CD14-positive monocyte (primary cell): ENCODE results near the gene ZNF546. TPM values are rescaled to one million over a fixed set of nuclear protein-coding genes. Genes with fewer than 3 reads are reported as not detected.

Experiments used
- DNase-seq, 3 donors: peaks; one replicate each; pipeline ENCODE4 v3.0.0-alpha.2; 2011 to 2022
- H2AFZ ChIP-seq: 2 replicates; pipeline ENCODE4 v1.6.0; 2012; ENCODE audit warnings: mild to moderate bottlenecking, low read depth, low read length, inconsistent platforms; ENCODE audit not compliant: insufficient read depth, poor library complexity, severe bottlenecking
- H3K27ac ChIP-seq, 2 donors: 1 replicate in 1 of 2; 2 replicates in 1 of 2; pipeline ENCODE4 v1.5.1; 2012 to 2013; ENCODE audit warnings: low read length in 2 of 2, control low read depth in 1 of 2, inconsistent platforms in 1 of 2, low read depth in 1 of 2, mild to moderate bottlenecking in 1 of 2
- H3K27me3 ChIP-seq, 2 donors: one replicate each; pipeline versions ENCODE4 v1.6.0 to v1.6.1; 2011 to 2013; ENCODE audit warnings: low read length in 2 of 2; ENCODE audit not compliant: control insufficient read depth in 2 of 2, insufficient read depth in 2 of 2
- H3K36me3 ChIP-seq, 2 donors: replicated peaks in 1 of 2; 1 replicate in 1 of 2; 2 replicates in 1 of 2; pipeline versions ENCODE4 v1.5.1 to v1.6.1; 2012 to 2013; ENCODE audit warnings: low read length in 2 of 2, control low read depth in 1 of 2, inconsistent platforms in 1 of 2, mild to moderate bottlenecking in 1 of 2; ENCODE audit not compliant: insufficient read depth in 2 of 2, control insufficient read depth in 1 of 2
- H3K4me1 ChIP-seq, 2 donors: 1 replicate in 1 of 2; 2 replicates in 1 of 2; pipeline versions ENCODE4 v1.5.1 to v1.6.1; 2012 to 2013; ENCODE audit warnings: low read length in 2 of 2, control low read depth in 1 of 2, inconsistent platforms in 1 of 2, mild to moderate bottlenecking in 1 of 2, moderate library complexity in 1 of 2; ENCODE audit not compliant: insufficient read depth in 2 of 2, control insufficient read depth in 1 of 2
- H3K4me2 ChIP-seq: replicated peaks from 2 replicates; pipeline ENCODE3; 2012; ENCODE audit warnings: low read length, moderate library complexity, mild to moderate bottlenecking; ENCODE audit not compliant: poor library complexity, severe bottlenecking; ENCODE audit errors: extremely low read depth
- H3K4me3 ChIP-seq, 3 experiments: fragments of 200-600 bp in 1 of 3; sonication (generic) in 1 of 3; replicated peaks in 1 of 3; 1 replicate in 2 of 3; 2 replicates in 1 of 3; pipeline ENCODE4 v1.5.1; 2011 to 2013; ENCODE audit warnings: low read length in 3 of 3, mild to moderate bottlenecking in 3 of 3, control low read depth in 2 of 3, low read depth in 2 of 3, inconsistent platforms in 1 of 3, moderate library complexity in 1 of 3
- H3K79me2 ChIP-seq: 2 replicates; pipeline ENCODE4 v1.6.0; 2012; ENCODE audit warnings: mild to moderate bottlenecking, control low read depth, inconsistent platforms, low read length, moderate library complexity; ENCODE audit not compliant: insufficient read depth
- H3K9ac ChIP-seq: 2 replicates; pipeline ENCODE4 v1.6.0; 2017; ENCODE audit warnings: low read length, mild to moderate bottlenecking; ENCODE audit not compliant: insufficient read depth, poor library complexity, severe bottlenecking
- H3K9me3 ChIP-seq, 2 donors: replicated peaks in 1 of 2; 1 replicate in 1 of 2; 2 replicates in 1 of 2; pipeline versions ENCODE4 v1.5.1 to v1.6.1; 2012 to 2013; ENCODE audit warnings: low read length in 2 of 2, control low read depth in 1 of 2; ENCODE audit not compliant: control insufficient read depth in 1 of 2, insufficient read depth in 1 of 2
- H4K20me1 ChIP-seq: 2 replicates; pipeline ENCODE4 v1.6.0; 2012; ENCODE audit warnings: mild to moderate bottlenecking, low read length, control low read depth, moderate library complexity; ENCODE audit not compliant: insufficient read depth
- H3K27ac Mint-ChIP-seq, 7 donors: one replicate each; pipeline ENCODE4 v1.8.0; 2020; ENCODE audit warnings: mild to moderate bottlenecking in 7 of 7, mixed read lengths in 7 of 7, moderate library complexity in 6 of 7, inconsistent platforms in 2 of 7
- H3K27me3 Mint-ChIP-seq, 3 donors: one replicate each; pipeline ENCODE4 v1.8.0; 2021 to 2022; ENCODE audit warnings: low read depth in 3 of 3, mild to moderate bottlenecking in 3 of 3, mixed read lengths in 3 of 3, moderate library complexity in 3 of 3, inconsistent platforms in 1 of 3
- H3K36me3 Mint-ChIP-seq, 2 donors: one replicate each; pipeline ENCODE4 v1.8.0; 2020; ENCODE audit warnings: mixed read lengths in 2 of 2, inconsistent platforms in 1 of 2, mild to moderate bottlenecking in 1 of 2
- H3K4me1 Mint-ChIP-seq: one replicate; pipeline ENCODE4 v1.8.0; 2020; ENCODE audit warnings: mild to moderate bottlenecking, mixed read lengths
- H3K4me3 Mint-ChIP-seq, 2 donors: one replicate each; pipeline ENCODE4 v1.8.0; 2020; ENCODE audit warnings: mild to moderate bottlenecking in 2 of 2, mixed read lengths in 2 of 2, moderate library complexity in 1 of 2
- H3K9me3 Mint-ChIP-seq, 7 donors: one replicate each; pipeline ENCODE4 v1.8.0; 2020 to 2022; ENCODE audit warnings: mixed read lengths in 7 of 7, mild to moderate bottlenecking in 6 of 7, moderate library complexity in 6 of 7, inconsistent platforms in 2 of 7
- WGBS: methylation state at CpG from one replicate; pipeline ENCODE4 v1.1.5; 2013; ENCODE audit warnings: missing lambda C conversion rate; ENCODE audit not compliant: insufficient coverage; 5-methylcytosine and 5-hydroxymethylcytosine counted together
- intact Hi-C, 2 donors: fragments of 100-400 bp; cut with micrococcal nuclease; formaldehyde crosslinking; loops; one replicate each; pipeline versions ENCODE4 v1.15.0 to v1.15.1; 2023
- polyA plus RNA-seq, 3 donors: library from polyadenylated mRNA; depleted of rRNA in 1 of 3; unstranded in 2 of 3; stranded (reverse) in 1 of 3; fragments of 300-500 nt in 2 of 3; fragments of >200 nt in 1 of 3; fragmentation: Illumina TruSeq in 2 of 3; gene quantifications; 1 replicate in 2 of 3; 2 replicates in 1 of 3; pipeline ENCODE4 v1.2.3, GENCODE V29; 2012 to 2021
- TF ChIP-seq, protein P1 (sequence below): fragments of 200-600 bp; IDR thresholded peaks from one replicate; pipeline ENCODE4 v1.8.0; 2022; ENCODE audit warnings: antibody characterized with exemption, mild to moderate bottlenecking

Gene ZNF546
- polyA plus RNA-seq, 3 donors = 1.3 to 2.3 (median 1.4) TPM

DNA sequence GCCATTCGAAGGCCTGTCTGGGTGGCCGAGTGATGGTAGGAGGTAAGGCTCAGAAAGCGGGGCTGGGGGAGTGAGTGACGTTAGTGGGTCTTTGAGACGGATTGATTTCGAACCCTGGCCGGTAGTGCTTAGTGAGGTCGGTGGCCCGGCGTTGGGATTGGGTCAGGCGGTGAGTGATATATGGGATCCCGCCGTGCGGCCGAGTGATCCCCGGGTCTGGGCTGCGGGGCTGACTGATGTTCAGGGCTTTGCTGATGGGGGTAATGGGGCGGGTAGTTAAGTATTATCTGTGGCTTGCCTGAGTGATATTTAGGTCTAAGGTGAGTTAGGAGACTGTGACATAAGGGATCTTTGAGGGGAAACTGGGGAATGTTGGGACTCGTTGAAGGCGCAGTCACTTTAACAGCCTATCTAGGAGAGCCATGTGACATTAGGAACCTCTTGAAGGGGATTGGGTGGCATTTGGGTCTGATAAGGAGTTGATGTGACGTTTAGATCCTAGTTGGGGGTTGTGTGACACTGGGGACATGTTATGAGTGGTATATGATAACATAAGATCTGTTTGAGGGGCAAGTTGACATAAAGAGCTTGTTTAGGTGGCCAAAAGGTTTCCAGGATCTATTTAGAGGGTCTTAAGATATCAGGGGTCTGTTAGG, 25.4 kb upstream of the ZNF546 start:
- intact Hi-C loops = no loop called here
- H3K4me2 ChIP-seq = peak overlapping the region; percentile 96
- peak overlapping the region; percentile 44 to 93 for H3K27ac ChIP-seq
- Mint-ChIP-seq H3K4me3 (peak overlapping the region; percentile 96 to 98), H3K27me3 (peaks cover 32 to 41% (median 36%) of the 10 kb centered on the region in 3 donors), H3K4me1 (peaks cover 26% of the 10 kb centered on the region), H3K36me3 (peaks cover 39 to 41% of the 10 kb centered on the region in 2 donors), H3K9me3 (peaks cover 0 to 7% (median 2%) of the 10 kb centered on the region in 7 donors), H3K27ac (peak overlapping the region; percentile 95 to 99 (median 97))
- H3K36me3 ChIP-seq = peaks cover 34 to 37% of the 10 kb centered on the region in 2 donors
- H3K4me1 ChIP-seq = peaks cover 19 to 21% of the 10 kb centered on the region in 2 donors
- H3K79me2 ChIP-seq = peaks cover 14% of the 10 kb centered on the region
- peak overlapping the region; percentile 77 for H3K9ac ChIP-seq
- no peaks in the 10 kb centered on the region for H4K20me1 ChIP-seq
- peak overlapping the region; percentile 95 for H2AFZ ChIP-seq
- H3K4me3 ChIP-seq = peak overlapping the region; percentile 67 to 90 (median 81)
- WGBS = 2% methylated on average over 18 of the region's 21 CpGs
- H3K9me3 ChIP-seq = no peaks in the 10 kb centered on the region
- no peak for DNase-seq
- TF ChIP-seq, protein P1, sequence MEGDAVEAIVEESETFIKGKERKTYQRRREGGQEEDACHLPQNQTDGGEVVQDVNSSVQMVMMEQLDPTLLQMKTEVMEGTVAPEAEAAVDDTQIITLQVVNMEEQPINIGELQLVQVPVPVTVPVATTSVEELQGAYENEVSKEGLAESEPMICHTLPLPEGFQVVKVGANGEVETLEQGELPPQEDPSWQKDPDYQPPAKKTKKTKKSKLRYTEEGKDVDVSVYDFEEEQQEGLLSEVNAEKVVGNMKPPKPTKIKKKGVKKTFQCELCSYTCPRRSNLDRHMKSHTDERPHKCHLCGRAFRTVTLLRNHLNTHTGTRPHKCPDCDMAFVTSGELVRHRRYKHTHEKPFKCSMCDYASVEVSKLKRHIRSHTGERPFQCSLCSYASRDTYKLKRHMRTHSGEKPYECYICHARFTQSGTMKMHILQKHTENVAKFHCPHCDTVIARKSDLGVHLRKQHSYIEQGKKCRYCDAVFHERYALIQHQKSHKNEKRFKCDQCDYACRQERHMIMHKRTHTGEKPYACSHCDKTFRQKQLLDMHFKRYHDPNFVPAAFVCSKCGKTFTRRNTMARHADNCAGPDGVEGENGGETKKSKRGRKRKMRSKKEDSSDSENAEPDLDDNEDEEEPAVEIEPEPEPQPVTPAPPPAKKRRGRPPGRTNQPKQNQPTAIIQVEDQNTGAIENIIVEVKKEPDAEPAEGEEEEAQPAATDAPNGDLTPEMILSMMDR = no peak
- H3K27me3 ChIP-seq = peaks cover 9 to 33% of the 10 kb centered on the region in 2 donors

GRCh38 chr19:39974377-39975155, 22.3 kb upstream of the ZNF546 start:
- H3K9me3 Mint-ChIP-seq = peaks cover 0 to 7% (median 1%) of the 10 kb centered on the region in 7 donors
- H3K27me3 Mint-ChIP-seq = peaks cover 6 to 11% (median 10%) of the 10 kb centered on the region in 3 donors
- no peak overlapping the region for H3K4me3 Mint-ChIP-seq
- 98% methylated on average over 15 of the region's 24 CpGs for WGBS
- Histone ChIP-seq H3K4me1 (peaks cover 19 to 21% of the 10 kb centered on the region in 2 donors), H3K79me2 (peaks cover 14% of the 10 kb centered on the region), H2AFZ (no peak overlapping the region), H3K4me2 (no peak overlapping the region), H3K9me3 (no peaks in the 10 kb centered on the region), H3K27ac (no peak overlapping the region), H3K9ac (no peak overlapping the region), H3K36me3 (peaks cover 55 to 67% of the 10 kb centered on the region in 2 donors), H4K20me1 (no peaks in the 10 kb centered on the region), H3K4me3 (no peak overlapping the region), H3K27me3 (peaks cover 0 to 3% of the 10 kb centered on the region in 2 donors)
- intact Hi-C loops = no loop called here
- H3K27ac Mint-ChIP-seq = peak overlapping the region in 2 of 7 donors; percentile 18 to 76
- TF ChIP-seq, protein P1 = no peak
- H3K36me3 Mint-ChIP-seq = peaks cover 66 to 69% of the 10 kb centered on the region in 2 donors
- H3K4me1 Mint-ChIP-seq = peaks cover 25% of the 10 kb centered on the region
- no peak for DNase-seq
